NCI-H2227 treated with DMSO at 0.1 percent for 48 hours (cell line): Measurements from ENCODE around the gene WASF3.

Experiments used
- DNase-seq: peaks from one replicate; lab custom pipeline; 2025; lab: John Stamatoyannopoulos, UW

WASF3 gene, protein sequence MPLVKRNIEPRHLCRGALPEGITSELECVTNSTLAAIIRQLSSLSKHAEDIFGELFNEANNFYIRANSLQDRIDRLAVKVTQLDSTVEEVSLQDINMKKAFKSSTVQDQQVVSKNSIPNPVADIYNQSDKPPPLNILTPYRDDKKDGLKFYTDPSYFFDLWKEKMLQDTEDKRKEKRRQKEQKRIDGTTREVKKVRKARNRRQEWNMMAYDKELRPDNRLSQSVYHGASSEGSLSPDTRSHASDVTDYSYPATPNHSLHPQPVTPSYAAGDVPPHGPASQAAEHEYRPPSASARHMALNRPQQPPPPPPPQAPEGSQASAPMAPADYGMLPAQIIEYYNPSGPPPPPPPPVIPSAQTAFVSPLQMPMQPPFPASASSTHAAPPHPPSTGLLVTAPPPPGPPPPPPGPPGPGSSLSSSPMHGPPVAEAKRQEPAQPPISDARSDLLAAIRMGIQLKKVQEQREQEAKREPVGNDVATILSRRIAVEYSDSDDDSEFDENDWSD

GRCh38 chr13:26557393-26558073, at the start of gene WASF3:
WASF3 (plus strand) TSS chr13:26557683; CDS start chr13:26642271, 84,588 bp downstream.
- peak; percentile 89 for DNase-seq

DNA sequence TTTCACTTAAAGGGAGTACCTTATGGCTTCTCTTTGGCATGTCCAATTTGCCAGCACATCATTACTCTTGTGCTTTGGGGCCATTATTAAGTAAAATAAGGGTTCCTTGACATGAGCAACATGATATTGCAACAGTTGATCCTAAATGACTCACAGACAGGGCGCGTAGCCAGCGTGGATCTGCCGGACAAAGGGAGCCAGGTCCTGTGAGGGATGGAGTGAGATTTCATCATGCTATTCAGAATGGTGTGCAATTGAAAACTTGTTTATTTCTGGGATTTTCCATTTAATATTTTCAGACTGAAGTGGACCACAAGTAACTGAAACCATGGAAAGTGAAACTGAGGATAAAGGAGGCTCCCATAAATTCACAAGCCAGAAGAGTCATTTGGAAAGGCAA, 48.6 kb upstream of the WASF3 start:
- DNase-seq = no peak

GRCh38 chr13:26509491-26509890, 48.0 kb upstream of the WASF3 start:
- DNase-seq = no peak

DNA sequence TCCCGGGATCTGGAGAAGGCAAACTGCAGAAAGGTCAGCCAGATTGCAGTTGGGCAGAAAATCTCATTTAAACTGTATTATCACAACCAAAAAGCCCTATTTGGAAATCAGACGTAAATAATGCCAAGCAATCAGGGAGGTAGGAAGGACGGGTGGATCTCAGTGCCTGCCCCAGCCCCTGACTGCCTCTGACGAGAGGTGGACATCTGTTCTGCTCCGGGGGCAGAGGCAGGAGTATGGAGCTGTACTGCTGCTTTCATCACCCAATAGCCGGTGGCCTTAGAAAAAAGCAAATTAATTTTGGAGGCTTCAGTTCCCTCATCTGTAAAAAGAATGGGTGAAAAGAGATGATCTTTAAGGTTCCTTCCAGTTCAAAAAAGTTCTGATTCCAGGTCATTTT, 43.6 kb upstream of the WASF3 start:
- DNase-seq = no peak

- DNase-seq = no peak
Measured at GRCh38 chr13:26515721-26516120, 41.8 kb upstream of the WASF3 start.

DNA sequence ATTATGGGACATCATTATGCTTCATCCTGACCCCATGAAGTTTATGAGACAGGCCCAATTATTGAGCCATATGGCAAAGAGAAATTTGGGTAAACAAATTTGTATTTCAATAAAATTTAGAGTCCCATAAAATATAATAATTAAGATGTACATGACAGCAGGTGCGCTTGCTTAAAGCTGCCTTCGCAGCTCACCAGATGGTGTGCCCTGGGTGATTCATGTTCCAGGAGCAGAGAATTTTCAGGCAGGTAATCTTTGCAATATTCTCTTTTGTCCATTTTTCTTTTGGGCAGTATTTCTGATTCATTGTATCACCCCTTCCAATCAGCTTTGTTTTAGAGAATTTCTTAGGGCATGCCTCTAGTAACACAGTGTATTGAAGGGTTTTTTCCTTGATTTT, 39.5 kb upstream of the WASF3 start:
- no peak for DNase-seq

- no peak for DNase-seq
Measured at GRCh38 chr13:26518451-26518959, 39.0 kb upstream of the WASF3 start.

GRCh38 chr13:26522571-26522970, 34.9 kb upstream of the WASF3 start:
- no peak for DNase-seq

DNA sequence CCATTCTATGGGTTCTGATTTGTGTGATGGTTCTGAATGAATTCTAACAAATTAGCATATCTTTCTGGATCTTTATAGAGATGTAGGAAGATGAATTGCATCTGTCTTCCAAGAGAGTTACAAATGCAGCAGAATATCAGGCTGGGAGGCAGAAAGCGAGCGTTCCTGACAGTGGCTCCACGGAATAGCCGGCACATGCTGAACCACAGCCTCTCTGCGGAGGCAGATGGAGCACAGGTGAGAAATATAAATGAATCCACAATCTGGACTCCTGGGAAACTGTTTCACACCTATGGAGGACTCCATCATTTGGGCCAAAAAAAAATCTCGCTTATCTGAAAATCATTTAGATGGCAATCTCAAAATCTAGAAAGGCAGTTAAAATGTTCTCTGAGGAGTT, 34.5 kb upstream of the WASF3 start:
- DNase-seq = no peak

GRCh38 chr13:26525528-26525927, 32.0 kb upstream of the WASF3 start:
- DNase-seq = no peak

- DNase-seq = no peak
Measured at GRCh38 chr13:26526702-26527216, 30.7 kb upstream of the WASF3 start.

DNA sequence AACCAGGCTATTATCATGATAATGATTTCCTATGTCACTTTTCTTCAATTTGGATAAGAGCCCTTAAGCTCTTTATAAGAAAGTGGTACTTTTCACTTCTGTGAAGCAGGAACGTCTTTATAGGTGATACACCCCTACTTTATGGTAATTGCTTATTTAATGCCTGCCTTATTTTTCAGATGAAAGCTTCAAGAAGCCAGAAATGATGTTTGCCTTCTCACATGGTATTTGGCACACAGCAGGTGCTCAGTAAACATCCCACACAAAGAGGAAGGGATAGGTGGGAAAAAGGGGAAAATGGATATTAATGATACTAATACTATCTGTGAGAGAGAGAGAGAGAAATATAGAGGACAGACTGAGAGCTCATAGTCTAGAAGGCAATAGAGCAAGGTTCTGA, 29.0 kb upstream of the WASF3 start:
- DNase-seq = peak; percentile 49

DNA sequence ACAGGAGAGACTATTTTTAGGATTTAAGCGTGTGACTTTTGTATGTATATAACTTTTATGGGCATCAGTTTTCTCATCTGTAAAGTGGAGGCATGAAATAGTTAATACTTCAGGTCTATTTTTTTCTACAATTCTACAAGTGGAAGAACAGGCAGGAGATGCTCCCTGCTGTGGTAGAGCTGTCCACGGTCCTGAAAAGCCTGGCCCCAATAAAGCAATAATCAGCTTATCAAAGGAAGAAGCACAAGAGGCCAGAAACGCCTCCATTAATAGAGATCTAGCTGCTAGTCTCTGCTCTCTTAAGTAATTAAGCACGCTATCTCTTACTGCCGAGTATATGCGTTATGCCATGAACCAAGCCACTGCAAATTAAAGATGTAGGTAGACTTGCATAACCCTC, 28.0 kb upstream of the WASF3 start:
- DNase-seq = no peak

- no peak for DNase-seq
Measured at GRCh38 chr13:26531742-26532141, 25.7 kb upstream of the WASF3 start.

GRCh38 chr13:26534036-26534726, 23.3 kb upstream of the WASF3 start:
- no peak for DNase-seq

GRCh38 chr13:26538363-26539317, 18.8 kb upstream of the WASF3 start:
- DNase-seq = no peak

GRCh38 chr13:26539738-26540292, 17.7 kb upstream of the WASF3 start:
- DNase-seq = no peak

DNA sequence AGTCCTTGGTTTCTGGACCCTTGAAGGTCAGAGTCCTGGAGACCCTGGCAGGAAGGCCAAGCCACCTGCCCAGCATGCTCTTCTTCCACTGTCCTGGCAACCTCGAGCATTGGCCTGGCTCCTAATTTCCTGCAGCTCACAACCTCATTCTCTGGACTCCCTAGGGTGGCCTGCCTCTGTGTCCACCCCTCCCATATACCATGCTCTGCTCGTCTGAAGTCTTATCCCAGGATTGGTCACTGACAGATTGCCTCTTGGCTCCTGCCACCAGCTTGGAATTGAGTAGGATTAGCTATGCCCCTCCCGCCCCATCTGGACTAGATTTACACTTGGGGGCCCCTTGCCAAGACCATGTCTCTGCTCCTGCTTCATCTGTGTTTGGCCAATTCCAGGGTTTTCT, 17.1 kb upstream of the WASF3 start:
- no peak for DNase-seq

GRCh38 chr13:26541041-26541440, 16.4 kb upstream of the WASF3 start:
- no peak for DNase-seq

DNA sequence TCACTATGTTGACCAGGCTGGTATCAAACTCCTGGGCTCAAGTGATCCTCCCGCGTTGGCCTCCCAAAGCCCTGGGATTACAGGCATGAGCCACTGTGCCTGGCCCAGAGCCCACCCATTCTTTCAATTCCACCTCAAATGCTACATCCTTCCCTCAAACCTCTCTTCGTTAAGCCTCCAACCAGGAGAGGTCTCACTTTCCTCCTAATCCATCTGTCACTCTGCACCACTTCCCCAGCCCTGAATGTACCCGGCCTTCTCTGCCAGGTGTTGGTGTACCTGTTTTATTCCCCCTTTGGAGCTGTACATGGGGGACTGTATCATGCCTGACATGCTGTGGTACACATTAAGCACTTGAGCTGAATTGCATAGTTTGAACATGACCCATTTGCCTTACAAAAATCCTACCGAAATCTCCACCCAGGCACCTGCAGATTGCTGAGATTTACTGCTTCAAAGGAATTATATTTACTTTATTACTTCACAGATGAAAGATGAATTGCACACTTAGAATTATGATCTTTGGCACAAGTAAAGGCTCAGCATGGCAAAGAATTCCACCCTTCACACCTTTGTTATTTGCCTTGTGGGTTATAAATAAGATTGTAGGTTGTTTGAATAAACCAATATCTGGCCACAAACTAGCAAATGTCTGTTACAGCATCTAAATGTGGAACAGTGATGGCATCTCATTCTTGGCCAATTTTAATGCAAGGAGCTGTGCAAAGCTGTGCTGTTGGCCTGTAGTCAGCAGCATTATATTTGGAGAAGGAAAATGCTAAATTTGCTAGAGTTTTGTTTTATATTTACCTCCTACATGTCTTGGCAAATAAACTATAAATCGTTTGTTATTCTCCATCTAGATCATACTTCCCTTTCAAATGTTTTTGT, 15.6 kb upstream of the WASF3 start:
- no peak for DNase-seq
